HepG2 (cell line): ENCODE measurements around the gene NFIC. TPM values are rescaled to one million over a fixed set of nuclear protein-coding genes. Genes with fewer than 3 reads are reported as not detected.
A peak's percentile ranks its signal among the peaks of the same experiment; 100 is the strongest.

ENCODE experiments used
- ARHGAP35 ChIP-seq: sonication (generic); formaldehyde crosslinking; IDR thresholded peaks from 2 replicates; pipeline ENCODE4 v1.9.0; 2022; ENCODE audit warnings: mild to moderate bottlenecking, inconsistent platforms, moderate library complexity, missing genetic modification reagents, borderline replicate concordance
- E2F1 ChIP-seq: sonication (generic); formaldehyde crosslinking; IDR thresholded peaks from 2 replicates; pipeline ENCODE4 v1.5.0; 2020; ENCODE audit warnings: missing genetic modification reagents
- KLF9 ChIP-seq: IDR thresholded peaks from 2 replicates; pipeline ENCODE4 v1.6.1; 2016; ENCODE audit warnings: low read depth
- MED8 ChIP-seq: sonication (generic); formaldehyde crosslinking; IDR thresholded peaks from 2 replicates; pipeline ENCODE4 v1.8.1; 2023; ENCODE audit warnings: mild to moderate bottlenecking, missing genetic modification reagents; ENCODE audit not compliant: insufficient replicate concordance
- MLX ChIP-seq: IDR thresholded peaks from 2 replicates; pipeline ENCODE4 v1.6.1; 2016
- MTA1 ChIP-seq: sonication (generic); formaldehyde crosslinking; IDR thresholded peaks from 2 replicates; pipeline ENCODE4 v1.4.0; 2020; ENCODE audit warnings: missing genetic modification reagents, mild to moderate bottlenecking, borderline replicate concordance
- PRDM15 ChIP-seq: sonication (generic); formaldehyde crosslinking; IDR thresholded peaks from 2 replicates; pipeline ENCODE4 v1.4.0; 2020; ENCODE audit warnings: missing genetic modification reagents
- RCOR2 ChIP-seq: IDR thresholded peaks from 2 replicates; pipeline ENCODE4 v1.6.1; 2016; ENCODE audit warnings: missing biosample characterization, missing genetic modification reagents
- REST ChIP-seq, 2 experiments: IDR thresholded peaks; 2 replicates each; pipeline ENCODE4 v1.6.1; 2011 to 2012; ENCODE audit warnings: low read length in 2 of 2, borderline replicate concordance in 1 of 2, low read depth in 1 of 2, mild to moderate bottlenecking in 1 of 2, moderate library complexity in 1 of 2
- REXO4 ChIP-seq: sonication (generic); formaldehyde crosslinking; IDR thresholded peaks from 2 replicates; pipeline ENCODE4 v1.8.0; 2022; ENCODE audit warnings: missing genetic modification reagents, mild to moderate bottlenecking, borderline replicate concordance
- SP4 ChIP-seq: sonication (generic); formaldehyde crosslinking; IDR thresholded peaks from 2 replicates; pipeline ENCODE4 v1.8.1; 2023; ENCODE audit warnings: mild to moderate bottlenecking, missing genetic modification reagents
- SYNCRIP ChIP-seq: fragments of 200-400 bp; formaldehyde crosslinking; IDR thresholded peaks from 2 replicates; pipeline ENCODE4 v1.6.1; 2018; ENCODE audit warnings: mild to moderate bottlenecking, low read depth, low read length; ENCODE audit not compliant: insufficient read depth
- ZBTB2 ChIP-seq: sonication (generic); formaldehyde crosslinking; IDR thresholded peaks from 2 replicates; pipeline ENCODE4 v1.8.0; 2022; ENCODE audit warnings: low read depth, missing genetic modification reagents
- ZBTB26 ChIP-seq: IDR thresholded peaks from 2 replicates; pipeline ENCODE4 v1.6.1; 2016; ENCODE audit warnings: missing compliant biosample characterization, missing genetic modification reagents, borderline replicate concordance
- ZNF3 ChIP-seq: IDR thresholded peaks from 2 replicates; pipeline ENCODE4 v1.7.0; 2017; ENCODE audit warnings: inconsistent platforms
- ZNF792 ChIP-seq: IDR thresholded peaks from 2 replicates; pipeline ENCODE4 v1.6.1; 2016
- polyA plus RNA-seq, 8 experiments: library from polyadenylated mRNA; depleted of rRNA in 3 of 8; stranded (reverse) in 7 of 8; unstranded in 1 of 8; fragments of >200 nt; fragmentation: Illumina TruSeq in 4 of 8; extraction: Trizol in 4 of 8; gene quantifications; 2 replicates each; pipeline versions ENCODE4 v1.2.1 to v1.2.3, GENCODE V29; 2011 to 2016; ENCODE audit warnings: low read depth in 4 of 8, missing spikeins in 1 of 8, mixed read lengths in 1 of 8; ENCODE audit not compliant: insufficient read depth in 1 of 8
- total RNA-seq, 5 experiments: library from RNA; depleted of rRNA; stranded (reverse); fragments of >200 nt; fragmentation: Illumina TruSeq; extraction: Trizol; gene quantifications; 2 replicates each; pipeline ENCODE4 v1.2.3, GENCODE V29; 2016; ENCODE audit warnings: low read depth in 1 of 5

NFIC gene
- total and polyA plus RNA-seq, 2 of the 13 experiments (the other 11 are each of a cell fraction or from before 2014, with no cell fraction given), result 1.3 to 2.5 TPM

GRCh38 chr19:3397266-3398022 is 31.1 kb downstream of the NFIC start (continued):
- TF ChIP-seq KLF9 (CRISPR knock-in tag), result 0 out of 2 replicates have a peak, but pooled peaks have one; percentile 41
- peak in 1 of 2 experiments; percentile 52; a peak in 1 of 4 replicates for TF ChIP-seq REST (IDR thresholded peaks at IDR 0.05; ENCODE audit: borderline replicate concordance in 1 of 2, low read depth in 1 of 2, low read length in 2 of 2)
- no peak for TF ChIP-seq ARHGAP35 (CRISPR knock-in tag)
- peak; percentile 97 for TF ChIP-seq MLX (CRISPR knock-in tag)
- no peak for TF ChIP-seq REXO4 (CRISPR knock-in tag)
- no peak for TF ChIP-seq PRDM15 (CRISPR knock-in tag)
- TF ChIP-seq SP4 (CRISPR knock-in tag), result peak; percentile 32; the same call in 1 of the 2 replicates
- peak; percentile 64; the same call in 1 of the 2 replicates for TF ChIP-seq RCOR2
- no peak for TF ChIP-seq ZBTB2 (CRISPR knock-in tag)
- no peak for TF ChIP-seq ZNF3 (CRISPR knock-in tag)
- no peak for TF ChIP-seq MTA1 (CRISPR knock-in tag)
- TF ChIP-seq ZNF792 (CRISPR knock-in tag), result peak; percentile 79
- no peak; the same call in 1 of the 2 replicates for TF ChIP-seq ZBTB26
- no peak for TF ChIP-seq E2F1 (CRISPR knock-in tag)
- peak; percentile 73 for TF ChIP-seq MED8 (CRISPR knock-in tag)
- no peak for TF ChIP-seq SYNCRIP
